GM19438 (cell line): ENCODE results near the gene LHFPL5.

Source experiments
- ATAC-seq: cut with Tn5 transposase; IDR thresholded peaks from one replicate; pipeline ENCODE4 v1.9.1; 2021; ENCODE audit warnings: low read depth; ENCODE audit not compliant: unreplicated experiment

The LHFPL5 gene

DNA sequence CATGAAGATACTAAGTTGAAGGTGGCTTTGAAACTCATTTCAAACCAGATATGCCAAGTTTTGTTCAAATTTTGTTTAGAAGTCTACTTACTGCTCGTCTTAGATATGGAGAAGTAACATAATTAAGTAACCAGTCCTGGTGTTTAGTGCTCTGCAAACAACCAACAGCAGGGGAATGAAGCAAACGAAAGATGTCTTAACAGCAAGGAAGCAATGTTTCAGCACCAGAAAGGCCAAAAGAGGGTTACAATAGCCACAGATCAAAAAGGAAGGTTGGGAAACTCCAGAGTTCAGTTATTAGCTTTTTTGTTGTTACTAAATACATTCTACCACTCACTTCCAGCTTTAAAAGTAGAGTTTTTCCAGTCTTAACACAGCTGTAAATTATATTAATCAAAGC is 45.1 kb downstream of the LHFPL5 start:
- ATAC-seq: no peak

GRCh38 chr6:35852994-35853393 is 47.8 kb downstream of the LHFPL5 start:
- ATAC-seq: no peak

GRCh38 chr6:35856250-35856649 is 51.1 kb downstream of the LHFPL5 start:
- ATAC-seq: no peak

DNA sequence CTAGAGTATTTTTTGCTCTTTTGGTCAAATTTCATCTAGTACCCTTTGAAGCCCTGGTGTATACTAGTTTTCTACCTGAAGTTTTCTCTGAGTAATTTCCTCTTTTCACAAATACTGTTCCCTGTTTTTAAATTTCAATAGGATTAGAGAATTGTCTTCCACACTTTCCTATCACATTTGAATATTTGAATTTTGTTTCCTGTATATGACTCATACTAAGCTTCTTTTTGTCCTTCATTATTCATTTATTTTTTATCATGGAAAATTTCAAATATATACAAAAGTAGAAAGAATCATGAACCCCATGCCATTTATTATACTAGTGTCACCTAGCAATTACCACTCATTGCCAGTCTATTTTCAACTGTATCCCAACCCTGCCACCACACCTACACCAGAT is 52.7 kb downstream of the LHFPL5 start:
- no peak for ATAC-seq

DNA sequence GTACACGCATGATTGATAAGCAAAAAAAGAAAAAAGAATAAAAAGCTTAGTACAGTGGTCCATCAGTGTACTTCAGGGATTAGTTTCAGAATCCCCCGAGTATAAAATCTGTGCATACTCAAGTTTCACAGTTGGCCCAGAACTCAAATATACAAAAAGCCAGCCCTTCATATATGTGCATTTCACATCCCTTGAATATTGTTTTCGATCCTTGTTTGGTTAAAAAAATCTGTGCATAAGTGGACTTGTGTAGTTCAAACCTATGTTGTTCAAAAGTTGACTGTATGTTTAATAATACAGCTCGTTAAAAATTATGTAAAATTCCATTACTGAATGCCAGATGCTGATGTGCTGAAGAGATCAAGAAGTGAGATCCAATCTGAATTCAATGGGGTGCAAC is 54.2 kb downstream of the LHFPL5 start:
- no peak for ATAC-seq
